ENCODE results near the gene FARP1.

The FARP1 gene

DNA sequence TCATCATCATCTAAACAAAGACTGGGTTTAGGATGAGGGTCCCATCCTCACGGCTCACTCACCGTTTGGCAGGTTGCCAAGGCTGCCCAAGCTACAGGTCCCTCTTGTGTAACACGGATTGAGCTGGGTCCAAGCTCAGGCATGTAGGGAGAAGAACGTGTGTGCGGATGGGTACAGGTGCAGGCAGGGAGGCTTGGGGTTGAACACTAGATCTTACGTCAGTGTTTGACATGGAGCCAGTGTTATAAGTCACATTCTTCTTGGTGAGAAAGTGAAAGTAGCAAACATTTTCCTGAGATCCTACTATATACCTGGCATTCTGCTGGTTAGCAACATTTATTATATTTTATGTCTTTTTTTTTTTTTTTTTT is 171.0 kb downstream of the FARP1 start:
- no peak for DNase-seq (ENCODE audit: insufficient read length, low spot score)

DNA sequence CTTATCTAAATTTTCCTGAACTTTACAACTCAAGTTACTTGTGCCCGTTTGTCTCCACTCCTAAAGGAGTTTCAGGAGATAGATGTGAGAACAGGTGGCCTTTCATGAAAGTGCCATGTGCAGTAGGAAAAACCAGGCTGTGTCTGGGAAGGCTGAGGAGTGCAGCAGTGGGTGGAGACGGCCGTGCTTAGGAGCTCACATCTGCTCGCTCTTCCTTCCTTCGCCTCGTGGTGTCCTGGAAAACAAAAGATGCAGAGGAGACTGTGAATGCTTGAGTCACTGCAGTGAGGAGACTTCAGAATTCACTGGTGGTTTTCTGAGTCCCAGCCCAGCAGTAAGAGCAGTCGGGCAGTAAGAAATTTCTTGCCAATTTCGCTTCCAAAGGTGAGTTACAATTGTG is 172.6 kb downstream of the FARP1 start:
- TF ChIP-seq, protein P1, sequence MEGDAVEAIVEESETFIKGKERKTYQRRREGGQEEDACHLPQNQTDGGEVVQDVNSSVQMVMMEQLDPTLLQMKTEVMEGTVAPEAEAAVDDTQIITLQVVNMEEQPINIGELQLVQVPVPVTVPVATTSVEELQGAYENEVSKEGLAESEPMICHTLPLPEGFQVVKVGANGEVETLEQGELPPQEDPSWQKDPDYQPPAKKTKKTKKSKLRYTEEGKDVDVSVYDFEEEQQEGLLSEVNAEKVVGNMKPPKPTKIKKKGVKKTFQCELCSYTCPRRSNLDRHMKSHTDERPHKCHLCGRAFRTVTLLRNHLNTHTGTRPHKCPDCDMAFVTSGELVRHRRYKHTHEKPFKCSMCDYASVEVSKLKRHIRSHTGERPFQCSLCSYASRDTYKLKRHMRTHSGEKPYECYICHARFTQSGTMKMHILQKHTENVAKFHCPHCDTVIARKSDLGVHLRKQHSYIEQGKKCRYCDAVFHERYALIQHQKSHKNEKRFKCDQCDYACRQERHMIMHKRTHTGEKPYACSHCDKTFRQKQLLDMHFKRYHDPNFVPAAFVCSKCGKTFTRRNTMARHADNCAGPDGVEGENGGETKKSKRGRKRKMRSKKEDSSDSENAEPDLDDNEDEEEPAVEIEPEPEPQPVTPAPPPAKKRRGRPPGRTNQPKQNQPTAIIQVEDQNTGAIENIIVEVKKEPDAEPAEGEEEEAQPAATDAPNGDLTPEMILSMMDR (IDR thresholded peaks at IDR 0.05; ENCODE audit: insufficient read depth, missing control alignments): no peak
- DNase-seq (ENCODE audit: insufficient read length, low spot score) (no peak), FAIRE-seq (no peak)

More for the DNA sequence above, 171.0 kb downstream of the FARP1 start:
- FAIRE-seq: no peak
- TF ChIP-seq, protein P1 (IDR thresholded peaks at IDR 0.05; ENCODE audit: insufficient read depth, missing control alignments): no peak

DNA sequence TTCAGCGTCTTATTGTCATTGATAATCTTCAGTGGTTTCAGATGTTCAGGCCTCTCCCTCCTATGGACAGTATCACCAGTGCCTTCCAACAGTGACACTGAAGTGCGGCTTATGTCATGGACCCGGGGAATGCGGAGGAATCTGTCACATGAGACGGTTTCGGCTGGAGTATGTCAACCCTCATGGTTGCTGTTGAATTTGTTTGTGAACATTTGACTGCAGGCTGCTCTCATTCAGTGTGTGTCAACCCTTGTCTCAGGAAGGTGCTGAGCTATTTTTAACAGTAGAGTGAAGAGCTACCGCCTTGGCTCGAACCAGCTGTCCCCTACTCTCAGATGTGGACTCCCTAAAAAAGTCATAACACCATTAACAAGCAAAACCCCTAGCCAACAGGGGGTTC is 173.0 kb downstream of the FARP1 start:
- no peak for DNase-seq (ENCODE audit: insufficient read length, low spot score)
- FAIRE-seq: no peak
- TF ChIP-seq, protein P1 (IDR thresholded peaks at IDR 0.05; ENCODE audit: insufficient read depth, missing control alignments): no peak

DNA sequence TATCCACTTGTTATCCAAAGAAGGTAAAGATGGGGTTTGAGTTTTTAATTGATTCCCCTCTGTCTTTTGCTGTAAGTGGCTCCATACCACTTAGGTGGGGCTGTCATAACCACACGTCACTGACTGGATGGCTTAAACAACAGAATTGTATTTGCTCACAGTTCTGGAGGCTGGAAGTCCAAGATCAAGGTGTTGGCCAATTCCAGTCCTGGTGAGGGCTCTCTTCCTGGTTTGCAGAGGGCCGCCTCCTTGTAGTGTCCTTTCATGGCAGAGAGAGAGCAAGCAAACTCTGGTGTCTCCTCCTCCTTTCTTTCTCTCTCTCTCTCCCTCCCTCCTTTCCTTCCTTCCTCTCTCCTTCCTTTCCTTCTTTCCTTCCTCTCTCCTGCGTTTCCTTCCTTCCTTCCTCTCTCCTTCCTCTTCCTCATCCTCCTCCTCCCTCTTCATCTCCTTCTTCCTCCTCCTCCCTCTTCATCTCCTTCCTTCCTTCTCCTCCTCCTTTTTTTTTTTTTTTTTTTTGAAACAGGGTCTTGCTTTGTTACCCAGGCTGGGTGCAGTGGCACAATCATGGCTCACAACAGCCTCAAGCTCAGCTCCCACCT is 174.8 kb downstream of the FARP1 start:
- DNase-seq (ENCODE audit: insufficient read length, low spot score) (no peak), FAIRE-seq (no peak)
- TF ChIP-seq, protein P1 (IDR thresholded peaks at IDR 0.05; ENCODE audit: insufficient read depth, missing control alignments): no peak

DNA sequence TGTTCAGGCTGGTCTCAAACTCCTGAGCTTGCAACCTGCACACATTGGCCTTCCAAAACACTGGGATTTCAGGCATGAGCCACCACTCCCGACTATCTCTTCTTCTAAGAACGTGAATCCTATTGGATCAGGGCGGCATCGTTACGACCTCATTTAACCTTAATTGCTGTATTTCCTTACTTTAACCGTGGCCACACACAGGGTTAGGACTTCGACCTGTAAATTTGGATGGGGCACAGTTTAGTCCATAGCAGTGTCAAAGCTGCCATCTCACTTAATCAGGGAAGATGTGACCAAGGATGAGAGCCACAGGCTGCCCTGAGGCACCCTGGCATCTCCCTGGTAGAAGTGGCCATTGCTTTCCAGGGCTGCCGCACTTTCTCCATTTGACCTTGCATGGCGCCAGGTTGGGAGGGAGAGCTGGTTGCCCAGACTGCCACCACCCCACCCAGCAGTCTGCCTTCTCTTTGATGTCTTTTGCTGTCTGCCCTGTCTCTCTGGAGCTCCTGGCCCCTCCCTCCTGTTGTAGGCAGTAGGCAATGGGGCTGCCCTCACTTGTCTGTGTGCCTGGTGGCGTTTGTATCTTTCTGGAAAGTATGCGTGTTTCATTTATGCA is 175.5 kb downstream of the FARP1 start:
- DNase-seq (ENCODE audit: insufficient read length, low spot score): no peak
- FAIRE-seq: no peak
- TF ChIP-seq, protein P1 (IDR thresholded peaks at IDR 0.05; ENCODE audit: insufficient read depth, missing control alignments): no peak

DNA sequence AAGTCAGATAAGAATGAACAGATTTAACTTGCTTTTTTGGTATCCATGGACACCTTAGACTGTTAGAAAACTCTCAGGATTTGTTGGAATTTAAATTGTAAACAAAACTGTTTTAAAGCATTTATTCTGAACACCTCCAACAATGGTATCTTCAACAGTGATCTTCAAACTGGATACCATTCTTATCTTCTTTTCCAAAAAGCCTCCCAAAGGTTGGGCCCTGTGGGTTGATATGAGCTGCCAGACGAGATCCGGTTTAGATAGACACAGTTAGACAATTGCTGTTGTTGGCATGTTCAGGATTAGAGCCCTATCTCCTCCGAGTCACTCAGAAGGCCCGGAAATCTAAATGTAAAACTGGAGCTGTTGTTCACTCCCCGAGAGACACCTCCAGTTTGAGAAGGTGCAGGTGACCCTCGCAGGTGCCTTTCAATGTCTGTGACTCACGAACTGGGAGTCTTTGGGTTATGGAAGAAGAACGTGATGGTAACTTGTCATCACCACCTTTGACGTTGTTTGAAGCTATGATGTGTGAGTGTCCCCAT is 177.7 kb downstream of the FARP1 start:
- DNase-seq (ENCODE audit: insufficient read length, low spot score) (no peak), FAIRE-seq (no peak)
- TF ChIP-seq, protein P1 (IDR thresholded peaks at IDR 0.05; ENCODE audit: insufficient read depth, missing control alignments): no peak

DNA sequence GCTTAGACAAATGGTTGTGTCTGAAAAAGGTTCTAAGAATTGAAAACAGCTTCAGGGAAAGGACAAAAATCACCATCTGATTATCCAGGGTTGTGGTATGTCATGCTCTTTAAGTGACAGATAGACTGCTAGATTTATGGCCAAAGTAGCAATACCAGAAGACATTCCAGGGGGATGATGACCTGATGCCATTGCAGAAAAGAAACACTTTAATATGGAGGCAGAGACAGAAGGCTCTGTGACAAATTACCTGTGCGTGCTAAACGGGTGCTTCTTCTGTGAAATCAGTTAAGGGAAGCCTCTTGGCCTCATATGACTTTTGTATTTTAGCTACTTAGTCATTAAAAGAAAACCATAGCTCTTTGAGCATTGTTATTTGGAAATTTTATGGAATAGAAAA is 178.5 kb downstream of the FARP1 start:
- FAIRE-seq (no peak), DNase-seq (ENCODE audit: insufficient read length, low spot score) (no peak)
- TF ChIP-seq, protein P1 (IDR thresholded peaks at IDR 0.05; ENCODE audit: insufficient read depth, missing control alignments): no peak
